NCI-H2196 (cell line): ENCODE data around the gene KLHL3.

Experiments used
- DNase-seq: peaks from one replicate; lab custom pipeline; 2025; ENCODE audit not compliant: unreplicated experiment; lab: John Stamatoyannopoulos, UW

The KLHL3 gene

GRCh38 chr5:137615171-137615775 lies 120.6 kb downstream of the KLHL3 start:
- DNase-seq: no peak

- DNase-seq: no peak
These were observed 122.2 kb downstream of the KLHL3 start for GRCh38 chr5:137613554-137614265.

- no peak for DNase-seq
These were observed 123.3 kb downstream of the KLHL3 start for GRCh38 chr5:137612576-137612975.

GRCh38 chr5:137611794-137612435 lies 124.0 kb downstream of the KLHL3 start:
- no peak for DNase-seq

GRCh38 chr5:137611011-137611580 lies 124.8 kb downstream of the KLHL3 start:
- no peak for DNase-seq

GRCh38 chr5:137610598-137610997 lies 125.3 kb downstream of the KLHL3 start:
- no peak for DNase-seq

GRCh38 chr5:137609127-137609526 lies 126.8 kb downstream of the KLHL3 start:
- DNase-seq: no peak

GRCh38 chr5:137607771-137608170 lies 128.1 kb downstream of the KLHL3 start:
- no peak for DNase-seq

GRCh38 chr5:137606401-137606800 lies 129.5 kb downstream of the KLHL3 start:
- DNase-seq: no peak

GRCh38 chr5:137605411-137605810 lies 130.5 kb downstream of the KLHL3 start:
- DNase-seq: peak; percentile 19

- DNase-seq: peak; percentile 11
These were observed 131.4 kb downstream of the KLHL3 start for GRCh38 chr5:137604348-137605095.

GRCh38 chr5:137603891-137604290 lies 132.0 kb downstream of the KLHL3 start:
- DNase-seq: no peak

- DNase-seq: no peak
These were observed 132.5 kb downstream of the KLHL3 start for GRCh38 chr5:137603356-137603755.

GRCh38 chr5:137602721-137603273 lies 133.1 kb downstream of the KLHL3 start:
- DNase-seq: no peak

GRCh38 chr5:137600721-137601360 lies 135.0 kb downstream of the KLHL3 start:
- DNase-seq: no peak

- no peak for DNase-seq
These were observed 136.4 kb downstream of the KLHL3 start for GRCh38 chr5:137599457-137599856.

GRCh38 chr5:137598399-137598798 lies 137.5 kb downstream of the KLHL3 start:
- no peak for DNase-seq

- DNase-seq: no peak
These were observed 138.9 kb downstream of the KLHL3 start for GRCh38 chr5:137596941-137597340.

GRCh38 chr5:137595396-137596079 lies 140.4 kb downstream of the KLHL3 start:
- no peak for DNase-seq

- DNase-seq: no peak
These were observed 141.2 kb downstream of the KLHL3 start for GRCh38 chr5:137594717-137595116.
